Left renal pelvis (tissue), 4 donors: ENCODE results near the gene REST. TPM values are rescaled to one million over a fixed set of nuclear protein-coding genes. Genes with fewer than 3 reads are reported as not detected.
A peak's percentile ranks its signal among the peaks of the same experiment; 100 is the strongest.
"Not testable (repeated sequence)": the region's sequence is repeated elsewhere in the genome, so short reads cannot be mapped to it uniquely, and the experiment has no call there.

Source experiments
- DNase-seq, 4 donors: peaks; one replicate each; pipeline ENCODE4 v3.0.0-alpha.2; 2013; ENCODE audit warnings: low read depth in 4 of 4, low spot score in 3 of 4
- polyA plus RNA-seq, 4 donors: library from polyadenylated mRNA; unstranded; fragments of 120-200 nt; gene quantifications; one replicate each; pipeline ENCODE4 v1.2.1, GENCODE V29; 2013; ENCODE audit not compliant: insufficient read length in 4 of 4

Gene REST
- polyA plus RNA-seq, 4 donors = 37.5 to 63.1 (median 55.4) TPM

DNA sequence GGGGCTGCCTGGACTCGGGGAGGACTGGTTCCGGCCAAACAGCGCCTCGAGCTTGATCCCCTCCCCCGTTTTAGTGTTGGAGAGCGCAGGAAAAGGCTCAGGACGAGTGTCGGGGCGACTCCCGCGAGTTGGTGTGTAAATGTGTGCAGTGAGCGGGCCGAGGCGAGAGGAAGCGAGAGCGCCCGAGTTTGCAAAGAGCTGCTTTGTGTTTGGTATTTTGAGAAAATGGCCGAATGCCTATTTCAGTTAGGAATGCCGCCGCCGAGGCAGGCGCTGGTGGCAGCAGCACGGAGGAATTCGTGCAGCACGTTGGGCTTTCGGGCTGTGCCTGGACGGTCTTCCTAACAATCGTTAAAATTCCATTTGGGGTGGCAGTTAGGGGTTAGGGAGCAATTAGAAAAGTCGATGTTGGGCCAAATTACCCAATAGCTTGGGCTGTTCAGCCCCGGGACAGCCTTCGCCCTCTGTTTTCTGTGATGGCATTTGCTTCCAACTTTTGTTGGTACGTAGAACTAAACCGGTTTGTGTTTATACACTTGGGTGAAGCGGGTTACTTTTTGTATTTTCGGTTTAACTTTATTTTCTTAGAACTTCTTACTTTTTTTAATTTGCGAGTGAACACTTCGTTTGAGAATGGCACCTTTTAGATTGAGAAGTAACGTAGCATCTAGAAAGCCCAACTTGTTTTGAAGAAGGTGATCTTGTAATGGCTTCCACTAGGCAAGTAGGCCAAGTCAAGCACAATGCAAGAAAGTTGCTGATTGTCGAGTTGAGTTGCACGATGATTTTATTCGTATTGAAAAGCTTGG, 1.6 kb downstream of the REST start:
- DNase-seq = peak in 3 of 4 donors; percentile 38 to 51 (median 43)

- no peak for DNase-seq
Measured at GRCh38 chr4:56910172-56910967, 2.7 kb downstream of the REST start.

DNA sequence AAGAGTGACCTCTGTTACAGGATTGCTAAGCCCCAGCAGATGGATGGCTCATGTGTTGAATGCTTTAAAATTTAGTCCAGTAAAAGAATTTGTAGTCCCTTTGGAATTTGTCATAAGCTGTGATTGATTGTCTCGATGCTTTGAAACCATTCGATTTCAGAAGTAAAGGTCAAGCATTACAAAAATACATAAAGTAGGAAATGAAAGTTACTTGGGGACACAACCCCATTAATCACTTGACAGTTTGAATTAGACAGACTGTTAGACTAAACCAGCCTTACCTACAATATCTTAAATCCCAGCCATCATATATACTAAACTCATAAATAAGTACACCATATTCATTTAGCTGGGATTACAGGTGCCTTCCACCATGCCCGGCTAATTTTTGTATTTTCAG, 6.6 kb downstream of the REST start:
- no peak for DNase-seq

DNA sequence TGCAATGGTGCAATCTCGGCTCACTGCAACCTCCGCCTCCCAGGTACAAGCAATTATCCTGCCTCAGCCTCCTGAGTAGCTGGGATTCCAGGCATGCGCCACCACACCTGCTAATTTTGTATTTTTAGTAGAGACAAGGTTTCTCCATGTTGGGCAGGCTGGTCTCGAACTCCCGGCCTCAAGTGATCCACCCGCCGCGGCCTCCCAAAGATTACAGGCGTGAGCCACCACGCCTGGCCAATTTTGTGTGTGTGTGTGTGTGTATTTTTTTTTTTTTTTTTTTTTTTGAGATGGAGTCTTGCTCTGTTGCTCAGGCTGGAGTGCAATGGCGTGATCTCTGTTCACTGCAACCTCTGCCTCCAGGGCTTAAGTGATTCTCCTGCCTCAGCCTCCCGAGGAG, 7.3 kb downstream of the REST start:
- DNase-seq = not testable (repeated sequence)

GRCh38 chr4:56927196-56927595, 19.5 kb downstream of the REST start:
- no peak for DNase-seq

DNA sequence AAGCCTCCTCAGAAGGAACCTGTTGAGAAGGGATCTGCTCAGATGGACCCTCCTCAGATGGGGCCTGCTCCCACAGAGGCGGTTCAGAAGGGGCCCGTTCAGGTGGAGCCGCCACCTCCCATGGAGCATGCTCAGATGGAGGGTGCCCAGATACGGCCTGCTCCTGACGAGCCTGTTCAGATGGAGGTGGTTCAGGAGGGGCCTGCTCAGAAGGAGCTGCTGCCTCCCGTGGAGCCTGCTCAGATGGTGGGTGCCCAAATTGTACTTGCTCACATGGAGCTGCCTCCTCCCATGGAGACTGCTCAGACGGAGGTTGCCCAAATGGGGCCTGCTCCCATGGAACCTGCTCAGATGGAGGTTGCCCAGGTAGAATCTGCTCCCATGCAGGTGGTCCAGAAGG, 22.9 kb downstream of the REST start:
- DNase-seq = no peak

GRCh38 chr4:56931924-56932323, 24.2 kb downstream of the REST start:
- no peak for DNase-seq

- DNase-seq = no peak
Measured at GRCh38 chr4:56937262-56937661, 29.6 kb downstream of the REST start.

DNA sequence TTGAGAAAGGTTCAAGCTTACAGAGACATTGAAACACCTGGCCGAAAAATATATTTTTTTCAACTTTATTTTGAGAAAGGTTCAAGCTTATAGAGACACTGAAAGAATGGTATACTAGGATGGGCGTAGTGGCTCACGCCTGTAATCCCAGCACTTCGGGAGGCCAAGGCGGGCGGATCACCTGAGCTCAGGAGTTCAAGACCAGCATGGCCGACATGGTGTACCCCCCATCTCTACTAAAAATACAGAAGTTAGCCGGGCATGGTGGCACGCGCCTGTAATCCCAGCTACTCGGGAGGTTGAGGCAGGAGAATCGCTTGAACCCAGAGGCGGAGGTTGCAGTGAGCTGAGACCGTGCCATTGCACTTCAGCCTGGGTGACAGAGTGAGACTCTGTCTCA, 32.1 kb downstream of the REST start:
- DNase-seq = not testable (repeated sequence)

GRCh38 chr4:56940403-56940802, 32.7 kb downstream of the REST start:
- no peak for DNase-seq

DNA sequence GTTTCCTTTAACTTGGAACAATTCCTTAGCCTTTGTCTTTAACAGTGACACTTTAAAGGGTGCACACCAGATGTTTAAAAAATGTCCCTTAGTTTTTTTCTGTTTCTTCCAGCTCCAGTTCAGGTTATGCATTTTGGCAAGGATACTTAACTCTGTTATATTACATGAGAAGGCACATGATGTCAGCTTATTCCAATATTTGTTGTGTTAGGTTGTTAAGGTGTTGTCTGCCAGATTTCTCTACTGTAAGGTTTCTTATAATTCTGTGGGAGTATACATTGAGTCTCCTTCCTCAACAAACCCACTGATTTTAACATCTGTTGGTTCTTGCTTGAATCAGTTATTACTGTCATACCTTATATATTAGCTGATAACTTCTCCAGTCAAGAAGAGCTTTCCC, 33.3 kb downstream of the REST start:
- DNase-seq = no peak

GRCh38 chr4:56941403-56941802, 33.7 kb downstream of the REST start:
- no peak for DNase-seq

DNA sequence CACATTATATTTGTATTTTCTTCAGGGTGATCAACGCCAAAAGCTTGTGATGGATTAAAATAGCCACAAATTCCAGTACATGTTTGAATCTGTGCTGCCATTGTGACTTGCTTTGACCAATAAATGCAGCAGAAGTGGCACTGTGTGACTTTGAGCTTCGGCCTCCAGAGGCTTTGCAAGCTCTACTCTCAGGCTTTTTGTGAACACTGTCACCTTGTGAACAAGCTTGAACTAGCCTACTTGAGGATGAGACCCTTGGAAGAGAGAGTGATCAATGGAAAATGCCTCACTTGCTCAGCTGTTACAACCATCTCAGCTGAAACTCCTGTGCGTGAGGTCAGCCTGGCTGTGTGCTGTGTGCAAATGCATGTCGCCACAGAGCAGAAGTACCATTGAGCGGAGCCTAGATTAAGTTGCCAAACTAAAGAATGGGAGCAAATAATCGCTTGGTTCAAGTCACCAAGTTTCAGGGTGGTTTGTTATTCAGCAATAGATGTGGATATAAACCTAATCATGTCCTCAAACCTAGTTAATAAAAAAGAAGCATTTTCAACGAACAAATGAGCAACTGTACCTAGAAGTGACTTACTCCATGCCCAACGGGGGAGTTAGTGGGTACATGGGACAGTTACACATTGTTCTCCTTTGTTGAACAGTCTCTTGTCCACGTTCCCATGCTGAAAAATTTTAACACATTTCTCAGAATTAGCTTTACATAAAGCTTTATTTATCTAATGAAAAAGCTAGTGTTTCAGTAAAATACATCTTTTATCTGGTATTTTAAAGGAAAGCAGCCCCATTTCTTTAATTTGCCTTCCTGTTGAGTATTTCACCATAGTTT, 46.2 kb downstream of the REST start:
- no peak for DNase-seq

DNA sequence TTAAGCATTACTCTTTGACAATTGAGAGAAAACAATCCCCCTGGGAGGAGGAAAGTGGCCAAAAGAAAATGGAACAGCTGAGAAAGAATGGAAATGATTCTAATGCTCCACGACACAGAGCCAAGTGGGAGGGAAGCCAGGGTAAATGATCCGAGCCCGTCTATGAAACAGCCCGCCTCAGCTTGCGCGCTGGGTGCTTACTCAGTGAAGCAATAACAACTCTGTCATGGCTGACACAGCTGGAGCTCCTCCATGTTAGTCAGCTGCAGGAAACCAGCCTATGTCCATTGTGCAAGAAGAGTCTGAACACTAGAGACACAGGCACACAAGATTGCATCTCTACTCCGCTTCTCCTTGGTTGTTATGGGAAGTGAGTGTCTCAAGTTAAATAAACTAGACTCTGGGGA, 50.4 kb downstream of the REST start:
- DNase-seq = peak in 1 of 4 donors; percentile 66

GRCh38 chr4:56959100-56959499, 51.4 kb downstream of the REST start:
- DNase-seq = no peak

DNA sequence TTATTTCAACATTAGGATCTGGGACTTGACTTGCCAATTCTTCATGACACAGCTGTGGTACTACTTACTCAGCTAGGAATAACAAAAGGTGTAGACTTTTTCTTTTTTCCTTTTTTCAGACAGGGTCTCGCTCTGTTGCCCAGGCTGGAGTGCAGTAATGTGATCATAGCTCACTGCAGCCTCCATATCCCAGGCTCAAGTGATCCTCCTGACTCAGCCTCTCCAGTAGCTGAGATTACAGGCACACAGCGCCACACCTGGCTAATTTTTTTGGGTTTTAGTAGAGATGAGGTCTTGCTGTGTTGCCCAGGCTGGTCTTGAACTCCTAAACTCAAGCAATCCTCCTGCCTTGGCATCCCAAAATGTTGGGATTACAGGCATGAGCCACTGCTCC, 53.4 kb downstream of the REST start:
- DNase-seq = no peak

GRCh38 chr4:56971383-56971782, 63.7 kb downstream of the REST start:
- DNase-seq = no peak

- no peak for DNase-seq
Measured at GRCh38 chr4:56972389-56972788, 64.7 kb downstream of the REST start.

GRCh38 chr4:56972809-56973208, 65.1 kb downstream of the REST start:
- no peak for DNase-seq

- no peak for DNase-seq
Measured at GRCh38 chr4:56973336-56973735, 65.6 kb downstream of the REST start.

DNA sequence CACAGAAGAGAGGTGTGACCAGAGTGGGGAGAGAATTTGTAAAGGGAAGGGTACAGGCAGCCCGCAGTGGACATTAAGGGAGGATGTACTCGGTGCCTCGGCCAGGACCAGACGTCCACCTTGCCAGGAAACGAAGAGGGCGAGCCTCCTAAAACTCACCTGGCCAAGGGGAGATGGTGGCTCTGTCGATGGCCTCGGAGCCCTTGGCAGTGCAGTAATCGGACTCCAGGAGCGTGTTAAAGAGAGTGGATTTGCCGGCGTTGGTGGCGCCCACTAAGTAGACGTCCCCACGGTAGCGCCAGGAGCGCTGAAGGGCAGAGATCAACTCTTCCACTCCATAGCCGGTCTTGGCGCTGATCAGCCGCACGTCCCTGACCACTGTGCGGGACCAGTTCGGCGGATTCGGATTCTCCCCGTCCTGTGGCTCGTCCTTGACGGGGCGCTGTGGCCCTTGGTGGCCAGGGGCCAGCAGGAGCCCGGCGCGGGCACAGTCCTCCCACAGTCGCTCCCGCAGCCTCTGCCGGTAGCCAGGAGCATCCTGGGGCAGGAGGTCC, 68.7 kb downstream of the REST start:
- no peak for DNase-seq
